Adrenal gland (tissue), 5 donors: ENCODE data around the gene ELL.

Experiments used
- CTCF ChIP-seq, 6 experiments: fragments of 450-650 bp in 4 of 6; fragments of 200-600 bp in 2 of 6; sonication (generic) in 1 of 6; IDR thresholded peaks; 1 replicate in 5 of 6; 2 replicates in 1 of 6; pipeline versions ENCODE4 v1.5.1 to v1.8.0; 2016 to 2021; ENCODE audit warnings: antibody characterized with exemption in 6 of 6, mild to moderate bottlenecking in 2 of 6, moderate library complexity in 1 of 6
- POLR2A ChIP-seq, 2 donors: fragments of 450-650 bp; IDR thresholded peaks; one replicate each; pipeline ENCODE4 v1.6.1; 2017; ENCODE audit warnings: antibody characterized with exemption in 2 of 2, mild to moderate bottlenecking in 2 of 2, moderate library complexity in 1 of 2
- donor health status: DM: no; HTN: no; CAD: no.

- TF ChIP-seq CTCF (IDR thresholded peaks at IDR 0.05) (no peak), POLR2A (IDR thresholded peaks at IDR 0.05) (no peak)
Measured at GRCh38 chr19:18486746-18487145, 35.1 kb downstream of the ELL start.
